Muscle layer of colon (tissue), 2 donors: Measurements from ENCODE around the gene DNHD1.
A peak's percentile ranks its signal among the peaks of the same experiment; 100 is the strongest.

Experiments used
- H3K27ac ChIP-seq: one replicate; pipeline ENCODE4 v1.7.0; 2013; ENCODE audit warnings: low read depth, mild to moderate bottlenecking, low read length, moderate library complexity
- H3K27me3 ChIP-seq, 2 donors: one replicate each; pipeline ENCODE4 v1.7.0; 2013; ENCODE audit warnings: low read length in 2 of 2, mild to moderate bottlenecking in 2 of 2; ENCODE audit not compliant: insufficient read depth in 2 of 2, control insufficient read depth in 1 of 2
- H3K36me3 ChIP-seq: one replicate; pipeline ENCODE4 v1.7.0; 2013; ENCODE audit warnings: mild to moderate bottlenecking, low read length; ENCODE audit not compliant: insufficient read depth
- H3K4me1 ChIP-seq: one replicate; pipeline ENCODE4 v1.7.0; 2013; ENCODE audit warnings: mild to moderate bottlenecking, low read length; ENCODE audit not compliant: insufficient read depth
- H3K4me3 ChIP-seq, 2 donors: one replicate each; pipeline ENCODE4 v1.7.0; 2013; ENCODE audit warnings: low read length in 2 of 2, low read depth in 1 of 2, mild to moderate bottlenecking in 1 of 2, moderate library complexity in 1 of 2
- H3K9ac ChIP-seq: one replicate; pipeline ENCODE4 v1.7.0; 2013; ENCODE audit warnings: low read length
- H3K9me3 ChIP-seq: one replicate; pipeline ENCODE4 v1.7.0; 2013; ENCODE audit warnings: mild to moderate bottlenecking, low read length
- donor health status: abdominal sarcoma.
- donor health status: Adenocarcinoma of cecum.

The DNHD1 gene

DNA sequence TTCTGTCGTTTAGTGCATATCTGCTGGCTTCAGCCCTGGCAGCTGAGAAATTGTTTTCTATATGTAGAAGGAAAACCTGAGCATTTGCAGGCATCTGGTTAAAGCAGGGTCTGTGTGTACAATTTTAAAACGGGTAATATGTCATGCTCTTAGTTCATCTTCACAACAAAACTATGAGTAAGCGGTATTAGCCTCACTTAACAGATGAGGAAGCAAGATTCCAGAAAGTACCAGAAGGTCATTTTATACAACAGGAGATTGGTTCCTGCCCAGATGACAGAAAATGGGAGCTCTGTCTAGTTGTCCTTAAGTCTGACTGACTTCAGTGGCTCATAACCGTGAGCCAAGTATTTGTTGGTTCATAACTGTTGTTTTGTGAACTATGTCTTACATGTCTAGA is 14.6 kb upstream of the DNHD1 start:
- H3K36me3 ChIP-seq, result peaks cover 66% of the 10 kb centered on the region
- no peaks in the 10 kb centered on the region for H3K9me3 ChIP-seq
- H3K4me1 ChIP-seq, result peaks cover 25% of the 10 kb centered on the region
- H3K9ac ChIP-seq, result peak overlapping the region; percentile 95
- peak overlapping the region; percentile 92 for H3K27ac ChIP-seq
- H3K27me3 ChIP-seq, result no peaks in the 10 kb centered on the region
- H3K4me3 ChIP-seq, result peak overlapping the region; percentile 92 to 95

DNA sequence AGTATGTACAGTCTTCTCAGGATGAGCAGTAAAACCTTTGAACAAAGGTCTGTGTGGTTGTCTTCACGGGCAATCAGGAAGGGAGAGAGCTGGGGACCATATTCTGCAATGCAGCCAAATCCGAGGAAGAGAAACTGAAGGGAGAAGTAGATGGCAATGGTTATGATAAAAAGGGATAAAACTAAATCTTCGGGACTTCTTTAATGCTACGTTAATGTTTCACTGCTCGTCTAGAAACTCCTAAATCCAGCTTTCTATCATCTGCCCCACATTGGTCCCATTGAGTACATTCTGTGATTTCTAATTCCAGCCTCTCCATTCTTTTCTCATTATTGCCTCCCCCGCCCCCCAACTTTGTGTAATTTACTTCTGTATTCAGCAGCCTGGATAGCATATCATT is 14.1 kb upstream of the DNHD1 start:
- Histone ChIP-seq H3K4me3 (no peak overlapping the region), H3K9ac (peak overlapping the region; percentile 95), H3K27me3 (no peaks in the 10 kb centered on the region), H3K9me3 (no peaks in the 10 kb centered on the region), H3K36me3 (peaks cover 66% of the 10 kb centered on the region), H3K27ac (no peak overlapping the region), H3K4me1 (peaks cover 25% of the 10 kb centered on the region)

DNA sequence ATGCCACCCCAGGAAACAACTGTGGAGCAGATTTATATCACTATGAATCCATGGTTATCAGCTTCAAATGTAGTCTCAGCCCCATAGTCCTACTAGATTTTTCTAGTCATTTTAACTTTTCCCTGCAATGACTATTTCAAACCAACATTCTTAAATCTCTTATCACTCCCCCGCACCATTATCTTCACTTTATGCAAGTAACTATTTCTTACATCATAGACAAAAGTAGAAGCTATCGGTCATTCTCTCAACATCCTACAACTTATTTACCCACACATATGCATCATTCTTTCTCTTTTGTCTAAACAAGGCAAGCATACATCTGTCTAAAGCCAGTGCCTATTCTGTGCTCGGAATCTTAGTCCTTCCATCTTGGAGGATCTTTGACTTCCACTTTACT is 11.4 kb upstream of the DNHD1 start:
- H3K4me1 ChIP-seq, result peaks cover 13% of the 10 kb centered on the region
- H3K27ac ChIP-seq, result no peak overlapping the region
- H3K9me3 ChIP-seq, result no peaks in the 10 kb centered on the region
- H3K4me3 ChIP-seq, result no peak overlapping the region
- no peak overlapping the region for H3K9ac ChIP-seq
- no peaks in the 10 kb centered on the region for H3K27me3 ChIP-seq
- H3K36me3 ChIP-seq, result peaks cover 54% of the 10 kb centered on the region

DNA sequence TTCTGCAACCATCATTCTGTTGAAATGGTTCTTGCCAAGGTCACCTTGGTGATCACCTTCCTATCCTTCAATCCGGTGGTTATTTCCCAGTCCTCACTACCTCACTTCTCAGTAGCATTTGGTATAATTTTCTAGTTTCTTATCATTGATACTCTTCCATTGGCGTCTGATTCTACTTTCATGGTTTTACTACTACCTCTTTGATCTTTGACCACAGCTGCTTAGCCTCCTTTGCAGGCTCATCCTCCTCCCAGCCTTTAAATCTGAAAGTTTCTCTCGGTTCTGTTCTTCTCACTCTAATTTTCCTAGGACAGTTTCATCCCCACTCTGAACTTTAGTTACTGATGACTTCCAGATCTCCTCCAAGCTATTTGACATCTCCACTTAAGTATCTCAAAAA is 10.8 kb upstream of the DNHD1 start:
- peaks cover 54% of the 10 kb centered on the region for H3K36me3 ChIP-seq

DNA sequence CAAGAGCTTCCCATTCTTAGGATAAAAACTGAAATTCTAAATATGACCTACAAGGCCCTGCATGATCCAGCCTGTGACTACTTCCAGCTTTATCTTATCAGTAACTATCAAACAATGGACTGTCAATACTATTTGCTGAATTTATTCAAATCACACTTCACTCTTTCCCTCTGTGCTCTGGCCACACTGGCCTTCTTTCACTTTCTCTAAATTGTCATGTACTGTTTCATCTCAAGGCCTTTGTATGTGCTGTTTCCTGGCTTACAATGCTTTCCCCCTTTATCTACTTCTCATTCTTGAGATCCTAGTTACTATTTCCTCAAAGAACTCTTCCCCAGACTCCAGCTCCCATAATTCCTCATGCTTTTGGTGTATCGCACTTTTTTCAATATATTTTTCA is 10.1 kb upstream of the DNHD1 start:
- peaks cover 60% of the 10 kb centered on the region for H3K36me3 ChIP-seq

More for the DNA sequence above, 10.8 kb upstream of the DNHD1 start:
- H3K27me3 ChIP-seq, result no peaks in the 10 kb centered on the region
- peaks cover 12% of the 10 kb centered on the region for H3K4me1 ChIP-seq
- H3K9ac ChIP-seq, result no peak overlapping the region
- H3K9me3 ChIP-seq, result no peaks in the 10 kb centered on the region
- no peak overlapping the region for H3K4me3 ChIP-seq
- no peak overlapping the region for H3K27ac ChIP-seq

DNA sequence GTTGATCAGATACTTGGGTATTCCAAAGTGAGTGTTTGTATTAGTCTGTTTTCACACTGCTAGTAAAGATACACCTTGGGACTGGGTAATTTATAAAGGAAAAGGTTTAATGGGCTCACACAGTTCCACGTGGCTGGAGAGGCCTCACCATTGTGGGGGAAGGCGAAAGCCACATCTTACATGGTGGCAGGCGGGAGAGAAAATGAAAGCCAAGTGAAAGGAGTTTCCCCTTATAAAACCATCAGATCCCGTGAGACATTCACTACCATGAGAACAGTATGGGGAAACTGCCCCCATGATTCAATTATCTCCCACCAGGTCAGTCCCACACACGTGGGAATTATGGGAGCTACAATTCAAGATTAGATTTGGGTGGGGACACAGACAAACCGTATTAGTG is 8.7 kb upstream of the DNHD1 start:
- Histone ChIP-seq H3K27me3 (no peaks in the 10 kb centered on the region), H3K27ac (no peak overlapping the region), H3K4me3 (no peak overlapping the region), H3K9me3 (no peaks in the 10 kb centered on the region), H3K9ac (no peak overlapping the region), H3K4me1 (no peaks in the 10 kb centered on the region), H3K36me3 (peaks cover 46% of the 10 kb centered on the region)

More for the DNA sequence above, 10.1 kb upstream of the DNHD1 start:
- H3K27ac ChIP-seq, result no peak overlapping the region
- no peak overlapping the region for H3K9ac ChIP-seq
- peaks cover 10% of the 10 kb centered on the region for H3K4me1 ChIP-seq
- no peak overlapping the region for H3K4me3 ChIP-seq
- H3K9me3 ChIP-seq, result no peaks in the 10 kb centered on the region
- no peaks in the 10 kb centered on the region for H3K27me3 ChIP-seq

DNA sequence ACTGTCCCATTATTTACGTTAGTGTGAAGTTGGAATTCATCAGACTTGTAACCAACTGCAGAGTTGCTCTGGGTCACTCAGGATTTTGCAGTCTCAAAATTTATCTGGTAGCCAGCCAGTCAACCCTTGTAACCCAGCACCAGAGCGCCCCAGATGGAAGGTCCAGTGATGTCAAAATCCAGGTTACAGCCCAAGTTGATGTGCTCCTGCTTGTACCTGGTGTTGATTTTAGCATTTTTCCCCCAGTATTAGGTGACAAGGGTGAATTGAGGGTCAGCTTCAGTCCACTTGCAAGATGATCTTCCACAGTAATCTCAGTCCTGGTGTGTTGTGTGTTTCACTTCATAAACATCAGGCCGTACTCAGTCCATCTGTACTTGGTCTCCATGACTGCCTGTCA is 8.3 kb upstream of the DNHD1 start:
- Histone ChIP-seq H3K27ac (no peak overlapping the region), H3K27me3 (no peaks in the 10 kb centered on the region), H3K9me3 (no peaks in the 10 kb centered on the region), H3K9ac (no peak overlapping the region), H3K4me1 (no peaks in the 10 kb centered on the region), H3K4me3 (no peak overlapping the region), H3K36me3 (peaks cover 41% of the 10 kb centered on the region)

DNA sequence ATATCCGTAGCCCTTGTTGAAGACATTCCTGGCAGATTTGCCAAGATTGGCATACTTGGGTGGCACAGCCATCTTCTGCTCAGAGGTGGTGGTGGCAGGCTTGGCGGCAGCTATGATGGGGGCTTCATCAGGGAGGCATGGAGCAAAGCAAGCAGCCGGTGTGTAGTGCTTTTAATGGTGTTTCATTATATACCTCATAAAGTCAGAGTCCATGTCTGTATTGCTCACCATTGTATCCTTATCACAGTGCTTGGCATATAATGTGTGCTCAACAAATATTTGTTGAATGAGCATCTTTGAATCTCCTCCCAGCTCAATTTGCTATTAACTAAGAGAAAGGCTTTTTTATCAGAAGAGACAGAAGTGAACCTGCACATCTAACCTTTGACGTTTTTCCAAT is 7.8 kb upstream of the DNHD1 start:
- H3K36me3 ChIP-seq, result peaks cover 41% of the 10 kb centered on the region

DNA sequence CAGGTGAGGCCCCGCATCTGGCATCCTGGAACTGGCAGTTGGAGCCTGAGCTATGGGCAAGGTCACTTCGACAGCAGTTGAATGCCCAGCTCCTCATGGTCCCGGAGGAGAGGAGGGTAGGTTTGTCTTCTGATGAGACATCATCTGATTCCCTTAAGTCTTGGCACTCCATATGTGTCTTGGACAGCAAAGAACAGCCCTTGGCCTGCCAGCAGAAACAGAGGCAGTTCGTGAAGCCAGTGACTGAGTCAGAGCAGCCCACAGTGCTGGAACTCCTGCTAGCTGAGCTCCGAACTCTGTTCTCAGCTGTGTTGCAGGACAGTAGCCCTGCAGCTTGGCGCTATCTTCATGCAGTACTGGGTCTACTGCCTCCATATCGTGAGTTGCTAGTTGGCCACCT is 1.0 kb downstream of the DNHD1 start:
- H3K4me3 ChIP-seq, result no peak overlapping the region
- no peaks in the 10 kb centered on the region for H3K9me3 ChIP-seq
- H3K9ac ChIP-seq, result no peak overlapping the region
- H3K4me1 ChIP-seq, result peaks cover 14% of the 10 kb centered on the region
- H3K27me3 ChIP-seq, result no peaks in the 10 kb centered on the region
- peaks cover 13% of the 10 kb centered on the region for H3K36me3 ChIP-seq
- H3K27ac ChIP-seq, result peak overlapping the region; percentile 50

More for the DNA sequence above, 7.8 kb upstream of the DNHD1 start:
- Histone ChIP-seq H3K27ac (no peak overlapping the region), H3K9ac (no peak overlapping the region), H3K4me3 (no peak overlapping the region), H3K9me3 (no peaks in the 10 kb centered on the region), H3K4me1 (no peaks in the 10 kb centered on the region), H3K27me3 (no peaks in the 10 kb centered on the region)

DNA sequence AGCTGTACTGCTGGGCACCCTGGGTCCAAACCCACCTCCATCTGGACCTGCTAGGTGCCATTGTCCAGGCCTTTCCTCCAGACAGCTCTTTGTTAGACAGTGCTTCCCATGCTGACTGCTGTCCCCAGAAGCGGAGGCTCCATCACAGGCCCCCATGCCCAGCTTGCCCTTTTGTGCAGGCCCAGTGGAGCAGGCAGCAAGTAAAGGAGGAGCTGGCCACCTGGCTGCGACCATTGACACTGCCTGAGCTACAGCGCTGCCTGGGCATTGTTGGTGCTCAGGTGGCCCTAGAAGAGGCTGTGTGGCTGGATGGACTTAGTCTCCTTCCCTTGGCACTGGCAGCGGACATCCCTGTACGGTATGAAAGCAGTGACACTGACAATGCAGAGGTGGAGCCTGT is 1.5 kb downstream of the DNHD1 start:
- no peaks in the 10 kb centered on the region for H3K27me3 ChIP-seq
- no peak overlapping the region for H3K4me3 ChIP-seq
- no peaks in the 10 kb centered on the region for H3K9me3 ChIP-seq
- H3K36me3 ChIP-seq, result peaks cover 13% of the 10 kb centered on the region
- H3K4me1 ChIP-seq, result peaks cover 14% of the 10 kb centered on the region
- H3K9ac ChIP-seq, result no peak overlapping the region
- no peak overlapping the region for H3K27ac ChIP-seq

DNA sequence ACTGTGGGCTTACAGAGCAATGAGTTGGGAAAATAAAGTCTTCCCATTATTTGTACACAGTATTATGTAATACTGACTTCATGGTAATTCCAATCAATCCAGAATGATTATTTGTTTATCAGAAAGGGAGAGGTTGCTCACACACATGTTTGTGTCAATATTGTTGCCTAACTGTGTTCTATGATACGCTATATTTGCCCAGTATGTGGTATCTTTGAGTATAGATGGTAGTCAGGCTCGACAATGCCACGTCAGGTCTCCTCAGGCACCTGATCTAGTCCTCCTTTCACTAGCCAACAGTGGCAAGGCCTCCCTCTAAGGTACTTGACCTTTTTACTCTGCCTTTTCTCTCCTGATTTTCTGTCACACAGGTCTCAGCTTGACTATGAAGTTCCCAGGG is 5.3 kb downstream of the DNHD1 start:
- Histone ChIP-seq H3K4me1 (peaks cover 13% of the 10 kb centered on the region), H3K27ac (no peak overlapping the region), H3K9ac (no peak overlapping the region), H3K4me3 (no peak overlapping the region), H3K9me3 (no peaks in the 10 kb centered on the region), H3K27me3 (no peaks in the 10 kb centered on the region), H3K36me3 (peaks cover 19% of the 10 kb centered on the region)

DNA sequence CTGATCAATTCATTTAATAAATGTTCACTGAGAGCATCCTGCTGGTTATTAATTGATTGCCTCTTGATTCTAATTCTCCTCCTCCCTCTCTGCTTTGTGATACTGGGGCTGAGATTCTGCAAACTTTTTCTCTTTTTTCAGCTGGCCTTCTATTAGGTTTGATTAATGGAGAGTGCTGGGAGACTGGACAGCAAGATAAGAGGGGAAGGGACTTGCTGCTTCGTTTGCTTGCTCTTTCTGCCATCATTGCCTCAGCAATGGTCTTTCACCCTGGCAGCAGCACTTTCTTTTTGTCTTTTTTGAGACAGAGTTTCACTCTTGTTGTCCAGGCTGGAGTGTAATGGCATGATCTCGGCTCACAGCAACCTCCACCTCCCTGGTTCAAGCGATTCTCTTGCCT is 7.1 kb downstream of the DNHD1 start:
- H3K27me3 ChIP-seq, result no peaks in the 10 kb centered on the region
- peaks cover 12% of the 10 kb centered on the region for H3K36me3 ChIP-seq
- no peak overlapping the region for H3K27ac ChIP-seq
- H3K9me3 ChIP-seq, result no peaks in the 10 kb centered on the region
- no peak overlapping the region for H3K9ac ChIP-seq
- H3K4me1 ChIP-seq, result no peaks in the 10 kb centered on the region
- H3K4me3 ChIP-seq, result no peak overlapping the region
